ENCODE results near the gene MBNL1.

The MBNL1 gene

GRCh38 chr3:152404976-152405375 lies 136.2 kb downstream of the MBNL1 start:
- H3K27me3 ChIP-seq (replicated peaks; ENCODE audit: insufficient read depth, low read length), result no peaks in the 10 kb centered on the region

GRCh38 chr3:152405915-152406802 lies 137.4 kb downstream of the MBNL1 start:
- Histone ChIP-seq H3K27me3 (replicated peaks; ENCODE audit: insufficient read depth, low read length) (no peaks in the 10 kb centered on the region), H4K20me1 (ENCODE audit: insufficient read depth, low read length) (peaks cover 35% of the 10 kb centered on the region), H3K9me2 (replicated peaks; ENCODE audit: insufficient read depth, low read length) (no peaks in the 10 kb centered on the region), H3F3A (ENCODE audit: insufficient read depth, low read length) (peaks cover 4% of the 10 kb centered on the region; the same call in 1 of the 2 replicates), H3K9ac (ENCODE audit: low read length) (no peak overlapping the region), H3K27ac (ENCODE audit: low read length) (no peak overlapping the region), H3K9me3 (replicated peaks; ENCODE audit: insufficient read depth, low read length) (no peaks in the 10 kb centered on the region), H3K4me3 (ENCODE audit: low read length) (no peak overlapping the region), H2AFZ (ENCODE audit: low read length) (no peak overlapping the region), H3K79me2 (ENCODE audit: low read length) (peaks cover 97% of the 10 kb centered on the region), H3K36me3 (replicated peaks; ENCODE audit: insufficient read depth, low read length) (no peaks in the 10 kb centered on the region; the same call in 1 of the 2 replicates), H3K4me2 (ENCODE audit: low read depth, low read length) (no peak overlapping the region), H3K4me1 (ENCODE audit: low read length) (no peaks in the 10 kb centered on the region)
- TF ChIP-seq EZH2 (optimal IDR thresholded peaks at IDR 0.05; ENCODE audit: low read depth, low read length), result no peak
- TF ChIP-seq, protein P1, sequence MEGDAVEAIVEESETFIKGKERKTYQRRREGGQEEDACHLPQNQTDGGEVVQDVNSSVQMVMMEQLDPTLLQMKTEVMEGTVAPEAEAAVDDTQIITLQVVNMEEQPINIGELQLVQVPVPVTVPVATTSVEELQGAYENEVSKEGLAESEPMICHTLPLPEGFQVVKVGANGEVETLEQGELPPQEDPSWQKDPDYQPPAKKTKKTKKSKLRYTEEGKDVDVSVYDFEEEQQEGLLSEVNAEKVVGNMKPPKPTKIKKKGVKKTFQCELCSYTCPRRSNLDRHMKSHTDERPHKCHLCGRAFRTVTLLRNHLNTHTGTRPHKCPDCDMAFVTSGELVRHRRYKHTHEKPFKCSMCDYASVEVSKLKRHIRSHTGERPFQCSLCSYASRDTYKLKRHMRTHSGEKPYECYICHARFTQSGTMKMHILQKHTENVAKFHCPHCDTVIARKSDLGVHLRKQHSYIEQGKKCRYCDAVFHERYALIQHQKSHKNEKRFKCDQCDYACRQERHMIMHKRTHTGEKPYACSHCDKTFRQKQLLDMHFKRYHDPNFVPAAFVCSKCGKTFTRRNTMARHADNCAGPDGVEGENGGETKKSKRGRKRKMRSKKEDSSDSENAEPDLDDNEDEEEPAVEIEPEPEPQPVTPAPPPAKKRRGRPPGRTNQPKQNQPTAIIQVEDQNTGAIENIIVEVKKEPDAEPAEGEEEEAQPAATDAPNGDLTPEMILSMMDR (IDR thresholded peaks at IDR 0.05; ENCODE audit: low read length), result no peak
- no peak for TF ChIP-seq EZH2phosphoT487 (IDR thresholded peaks at IDR 0.05; ENCODE audit: low read length)
- no peak for DNase-seq

More at GRCh38 chr3:152404976-152405375, 136.2 kb downstream of the MBNL1 start:
- TF ChIP-seq EZH2 (optimal IDR thresholded peaks at IDR 0.05; ENCODE audit: low read depth, low read length), result no peak
- TF ChIP-seq, protein P1 (IDR thresholded peaks at IDR 0.05; ENCODE audit: low read length), result no peak
- no peak for TF ChIP-seq EZH2phosphoT487 (IDR thresholded peaks at IDR 0.05; ENCODE audit: low read length)
- no peak overlapping the region for H2AFZ ChIP-seq (ENCODE audit: low read length)
- no peak for DNase-seq
- H3F3A ChIP-seq (ENCODE audit: insufficient read depth, low read length), result peaks cover 4% of the 10 kb centered on the region; the same call in 1 of the 2 replicates
- H3K9me3 ChIP-seq (replicated peaks; ENCODE audit: insufficient read depth, low read length), result no peaks in the 10 kb centered on the region
- H3K27ac ChIP-seq (ENCODE audit: low read length), result no peak overlapping the region
- H3K4me2 ChIP-seq (ENCODE audit: low read depth, low read length), result no peak overlapping the region
- H3K4me1 ChIP-seq (ENCODE audit: low read length), result no peaks in the 10 kb centered on the region; the same call in 1 of the 2 replicates
- H3K79me2 ChIP-seq (ENCODE audit: low read length), result peaks cover 97% of the 10 kb centered on the region
- H3K9ac ChIP-seq (ENCODE audit: low read length), result no peak overlapping the region
- H3K9me2 ChIP-seq (replicated peaks; ENCODE audit: insufficient read depth, low read length), result no peaks in the 10 kb centered on the region
- no peak overlapping the region for H3K4me3 ChIP-seq (ENCODE audit: low read length)
- no peaks in the 10 kb centered on the region; the same call in 1 of the 2 replicates for H3K36me3 ChIP-seq (replicated peaks; ENCODE audit: insufficient read depth, low read length)
- H4K20me1 ChIP-seq (ENCODE audit: insufficient read depth, low read length), result peaks cover 36% of the 10 kb centered on the region

GRCh38 chr3:152413240-152413639 lies 144.5 kb downstream of the MBNL1 start:
- H3K4me3 ChIP-seq (ENCODE audit: low read length), result no peak overlapping the region
- no peaks in the 10 kb centered on the region for H3K27me3 ChIP-seq (replicated peaks; ENCODE audit: insufficient read depth, low read length)
- no peaks in the 10 kb centered on the region for H3K9me2 ChIP-seq (replicated peaks; ENCODE audit: insufficient read depth, low read length)
- H3K9me3 ChIP-seq (replicated peaks; ENCODE audit: insufficient read depth, low read length), result no peaks in the 10 kb centered on the region
- no peak overlapping the region for H3K9ac ChIP-seq (ENCODE audit: low read length)
- DNase-seq, result no peak
- H3K36me3 ChIP-seq (replicated peaks; ENCODE audit: insufficient read depth, low read length), result peaks cover 16% of the 10 kb centered on the region; the same call in 1 of the 2 replicates
- no peak overlapping the region for H3K27ac ChIP-seq (ENCODE audit: low read length)
- TF ChIP-seq EZH2 (optimal IDR thresholded peaks at IDR 0.05; ENCODE audit: low read depth, low read length) (no peak), EZH2phosphoT487 (IDR thresholded peaks at IDR 0.05; ENCODE audit: low read length) (no peak)
- TF ChIP-seq, protein P1 (IDR thresholded peaks at IDR 0.05; ENCODE audit: low read length), result no peak
- H3F3A ChIP-seq (ENCODE audit: insufficient read depth, low read length), result no peaks in the 10 kb centered on the region
- H3K79me2 ChIP-seq (ENCODE audit: low read length), result peaks cover 99% of the 10 kb centered on the region
- peaks cover 16% of the 10 kb centered on the region for H4K20me1 ChIP-seq (ENCODE audit: insufficient read depth, low read length)
- H3K4me2 ChIP-seq (ENCODE audit: low read depth, low read length), result no peak overlapping the region
- no peaks in the 10 kb centered on the region for H3K4me1 ChIP-seq (ENCODE audit: low read length)
- H2AFZ ChIP-seq (ENCODE audit: low read length), result no peak overlapping the region
